Measurements from ENCODE around the gene SLK.
A peak's percentile ranks its signal among the peaks of the same experiment; 100 is the strongest.

SLK gene

DNA sequence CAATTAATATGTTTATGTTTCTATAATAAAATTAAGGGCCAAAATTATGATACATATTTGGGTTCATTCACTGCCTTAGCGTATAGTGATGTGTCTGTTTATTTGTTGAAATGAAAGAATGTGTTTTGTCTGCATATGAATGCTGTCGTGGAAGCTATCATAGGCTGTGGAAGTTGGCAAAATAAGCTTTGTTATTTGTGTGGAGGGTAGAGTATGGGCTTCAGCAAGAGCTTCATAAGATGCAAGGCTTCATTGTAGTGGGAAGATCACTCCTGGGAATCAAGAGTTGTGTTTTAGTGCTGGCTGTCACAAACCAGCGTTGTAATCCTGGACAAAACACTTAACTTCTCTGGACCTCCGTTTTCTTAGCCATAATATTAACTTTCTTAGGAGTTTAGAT, 2.5 kb downstream of the SLK start:
- Histone ChIP-seq H4K20me1 (ENCODE audit: insufficient read depth, low read length) (no peaks in the 10 kb centered on the region), H3K4me2 (ENCODE audit: low read depth, low read length) (peak overlapping the region; percentile 81), H3K27me3 (replicated peaks; ENCODE audit: insufficient read depth, low read length) (no peaks in the 10 kb centered on the region), H3K9me2 (replicated peaks; ENCODE audit: insufficient read depth, low read length) (no peaks in the 10 kb centered on the region), H3K36me3 (replicated peaks; ENCODE audit: insufficient read depth, low read length) (no peaks in the 10 kb centered on the region; the same call in 1 of the 2 replicates), H3F3A (ENCODE audit: insufficient read depth, low read length) (no peaks in the 10 kb centered on the region), H3K9ac (ENCODE audit: low read length) (no peak overlapping the region), H3K79me2 (ENCODE audit: low read length) (peaks cover 65% of the 10 kb centered on the region), H3K4me3 (ENCODE audit: low read length) (peak overlapping the region; percentile 84; the same call in 1 of the 2 replicates), H3K9me3 (replicated peaks; ENCODE audit: insufficient read depth, low read length) (no peaks in the 10 kb centered on the region), H3K4me1 (ENCODE audit: low read length) (no peaks in the 10 kb centered on the region), H3K27ac (ENCODE audit: low read length) (no peak overlapping the region), H2AFZ (ENCODE audit: low read length) (no peak overlapping the region)
- DNase-seq, result no peak
- TF ChIP-seq EZH2 (optimal IDR thresholded peaks at IDR 0.05; ENCODE audit: low read depth, low read length), result no peak
- TF ChIP-seq, protein P1, sequence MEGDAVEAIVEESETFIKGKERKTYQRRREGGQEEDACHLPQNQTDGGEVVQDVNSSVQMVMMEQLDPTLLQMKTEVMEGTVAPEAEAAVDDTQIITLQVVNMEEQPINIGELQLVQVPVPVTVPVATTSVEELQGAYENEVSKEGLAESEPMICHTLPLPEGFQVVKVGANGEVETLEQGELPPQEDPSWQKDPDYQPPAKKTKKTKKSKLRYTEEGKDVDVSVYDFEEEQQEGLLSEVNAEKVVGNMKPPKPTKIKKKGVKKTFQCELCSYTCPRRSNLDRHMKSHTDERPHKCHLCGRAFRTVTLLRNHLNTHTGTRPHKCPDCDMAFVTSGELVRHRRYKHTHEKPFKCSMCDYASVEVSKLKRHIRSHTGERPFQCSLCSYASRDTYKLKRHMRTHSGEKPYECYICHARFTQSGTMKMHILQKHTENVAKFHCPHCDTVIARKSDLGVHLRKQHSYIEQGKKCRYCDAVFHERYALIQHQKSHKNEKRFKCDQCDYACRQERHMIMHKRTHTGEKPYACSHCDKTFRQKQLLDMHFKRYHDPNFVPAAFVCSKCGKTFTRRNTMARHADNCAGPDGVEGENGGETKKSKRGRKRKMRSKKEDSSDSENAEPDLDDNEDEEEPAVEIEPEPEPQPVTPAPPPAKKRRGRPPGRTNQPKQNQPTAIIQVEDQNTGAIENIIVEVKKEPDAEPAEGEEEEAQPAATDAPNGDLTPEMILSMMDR (IDR thresholded peaks at IDR 0.05; ENCODE audit: low read length), result no peak
- no peak for TF ChIP-seq EZH2phosphoT487 (IDR thresholded peaks at IDR 0.05; ENCODE audit: low read length)

DNA sequence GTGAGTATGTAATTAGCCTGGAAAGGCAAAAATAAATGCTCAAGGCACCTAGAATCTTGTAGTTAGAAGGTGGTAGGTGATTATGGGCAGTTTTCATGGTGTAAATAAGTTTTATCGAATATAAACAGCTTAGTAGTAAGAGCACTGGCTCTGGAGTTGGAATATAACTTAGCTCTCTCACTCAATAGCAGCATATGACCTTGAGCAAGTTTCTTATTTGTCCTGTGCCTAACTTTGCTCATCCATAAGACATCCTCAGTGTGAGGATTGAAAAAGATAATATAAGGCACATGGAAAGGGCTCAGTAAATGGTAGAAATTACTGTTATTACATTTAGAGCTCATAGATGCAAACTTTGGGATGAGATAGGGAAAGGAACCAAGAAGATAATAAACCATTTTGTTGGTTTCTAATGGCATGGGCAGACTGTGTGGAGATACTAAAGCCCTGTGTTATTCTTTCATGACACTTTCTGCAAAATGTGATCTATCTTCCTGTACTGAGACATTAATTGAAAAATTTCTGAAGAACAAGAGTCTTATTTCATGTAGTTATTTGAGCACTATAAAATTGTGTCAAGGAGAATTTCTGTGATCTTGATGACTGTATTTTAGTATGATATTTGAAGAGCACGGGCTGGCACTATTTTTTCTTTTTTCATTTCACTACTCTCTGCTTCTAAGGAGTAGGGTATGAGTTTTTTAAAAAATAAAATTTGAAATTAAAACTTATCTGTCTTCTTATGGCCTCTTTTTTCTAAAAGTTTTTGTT, 3.1 kb downstream of the SLK start:
- Histone ChIP-seq H3K4me3 (ENCODE audit: low read length) (peak overlapping the region; percentile 3; the same call in 1 of the 2 replicates), H3K9ac (ENCODE audit: low read length) (no peak overlapping the region), H3K4me1 (ENCODE audit: low read length) (no peaks in the 10 kb centered on the region), H3K9me3 (replicated peaks; ENCODE audit: insufficient read depth, low read length) (no peaks in the 10 kb centered on the region), H2AFZ (ENCODE audit: low read length) (no peak overlapping the region), H3K27me3 (replicated peaks; ENCODE audit: insufficient read depth, low read length) (no peaks in the 10 kb centered on the region), H3K9me2 (replicated peaks; ENCODE audit: insufficient read depth, low read length) (no peaks in the 10 kb centered on the region), H4K20me1 (ENCODE audit: insufficient read depth, low read length) (no peaks in the 10 kb centered on the region), H3K79me2 (ENCODE audit: low read length) (peaks cover 68% of the 10 kb centered on the region), H3F3A (ENCODE audit: insufficient read depth, low read length) (no peaks in the 10 kb centered on the region), H3K4me2 (ENCODE audit: low read depth, low read length) (peak overlapping the region; percentile 81), H3K27ac (ENCODE audit: low read length) (no peak overlapping the region), H3K36me3 (replicated peaks; ENCODE audit: insufficient read depth, low read length) (no peaks in the 10 kb centered on the region; the same call in 1 of the 2 replicates)
- no peak for DNase-seq
- TF ChIP-seq EZH2 (optimal IDR thresholded peaks at IDR 0.05; ENCODE audit: low read depth, low read length), result no peak
- TF ChIP-seq EZH2phosphoT487 (IDR thresholded peaks at IDR 0.05; ENCODE audit: low read length), result no peak

DNA sequence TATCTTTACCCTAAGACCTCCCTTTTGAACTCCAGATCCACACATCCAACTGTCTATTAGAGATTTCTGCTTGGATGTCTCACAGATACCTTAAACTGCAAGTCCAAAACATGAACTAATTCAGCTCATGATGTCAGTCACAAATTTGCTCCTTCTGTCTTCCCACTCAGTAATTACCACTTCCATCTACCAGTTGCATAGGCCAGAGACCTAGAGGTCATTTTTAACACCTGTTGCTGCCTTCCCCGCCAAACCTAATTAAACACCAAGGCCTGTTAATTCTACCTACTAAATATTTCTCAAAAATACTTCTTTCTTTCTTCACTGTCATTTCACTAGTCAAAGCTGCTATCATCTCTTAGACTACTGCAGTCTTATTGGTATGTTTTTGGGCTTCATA, 8.2 kb downstream of the SLK start:
- no peaks in the 10 kb centered on the region for H3K4me1 ChIP-seq (ENCODE audit: low read length)
- no peaks in the 10 kb centered on the region for H4K20me1 ChIP-seq (ENCODE audit: insufficient read depth, low read length)
- H3K9ac ChIP-seq (ENCODE audit: low read length), result no peak overlapping the region
- H3K79me2 ChIP-seq (ENCODE audit: low read length), result peaks cover 91% of the 10 kb centered on the region
- no peaks in the 10 kb centered on the region for H3K9me3 ChIP-seq (replicated peaks; ENCODE audit: insufficient read depth, low read length)
- H3F3A ChIP-seq (ENCODE audit: insufficient read depth, low read length), result no peaks in the 10 kb centered on the region
- H2AFZ ChIP-seq (ENCODE audit: low read length), result no peak overlapping the region
- DNase-seq, result no peak
- H3K4me3 ChIP-seq (ENCODE audit: low read length), result no peak overlapping the region
- TF ChIP-seq EZH2 (optimal IDR thresholded peaks at IDR 0.05; ENCODE audit: low read depth, low read length) (no peak), EZH2phosphoT487 (IDR thresholded peaks at IDR 0.05; ENCODE audit: low read length) (no peak)
- TF ChIP-seq, protein P1 (IDR thresholded peaks at IDR 0.05; ENCODE audit: low read length), result no peak
- no peaks in the 10 kb centered on the region; the same call in 1 of the 2 replicates for H3K36me3 ChIP-seq (replicated peaks; ENCODE audit: insufficient read depth, low read length)
- H3K9me2 ChIP-seq (replicated peaks; ENCODE audit: insufficient read depth, low read length), result no peaks in the 10 kb centered on the region
- no peak overlapping the region for H3K27ac ChIP-seq (ENCODE audit: low read length)
- no peaks in the 10 kb centered on the region for H3K27me3 ChIP-seq (replicated peaks; ENCODE audit: insufficient read depth, low read length)
- no peak overlapping the region for H3K4me2 ChIP-seq (ENCODE audit: low read depth, low read length)

DNA sequence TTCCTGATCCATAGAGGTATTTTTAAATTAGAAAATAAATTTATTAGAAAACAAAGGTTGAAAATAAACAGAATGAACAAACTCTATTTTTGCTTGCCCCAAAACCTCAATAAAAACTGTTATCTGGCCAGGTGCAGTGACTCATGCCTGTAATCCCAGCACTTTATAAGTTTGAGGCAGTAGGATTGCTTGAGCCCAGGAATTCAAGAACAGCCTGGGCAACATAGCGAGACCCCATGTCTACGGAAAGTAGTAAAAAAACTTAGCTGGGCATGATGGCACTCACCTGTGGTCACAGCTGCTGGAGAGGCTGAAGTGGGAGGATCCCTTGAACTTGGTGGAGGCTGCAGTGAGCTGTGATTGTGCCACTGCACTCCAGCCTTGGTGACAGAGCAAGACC, 10.3 kb downstream of the SLK start:
- DNase-seq, result no peak
- H2AFZ ChIP-seq (ENCODE audit: low read length), result no peak overlapping the region
- peaks cover 6% of the 10 kb centered on the region for H3K4me1 ChIP-seq (ENCODE audit: low read length)
- H3K4me3 ChIP-seq (ENCODE audit: low read length), result no peak overlapping the region
- H3K27me3 ChIP-seq (replicated peaks; ENCODE audit: insufficient read depth, low read length), result no peaks in the 10 kb centered on the region
- H3K9ac ChIP-seq (ENCODE audit: low read length), result no peak overlapping the region
- no peaks in the 10 kb centered on the region for H4K20me1 ChIP-seq (ENCODE audit: insufficient read depth, low read length)
- TF ChIP-seq EZH2phosphoT487 (IDR thresholded peaks at IDR 0.05; ENCODE audit: low read length) (no peak), EZH2 (optimal IDR thresholded peaks at IDR 0.05; ENCODE audit: low read depth, low read length) (no peak)
- TF ChIP-seq, protein P1 (IDR thresholded peaks at IDR 0.05; ENCODE audit: low read length), result no peak
- H3K4me2 ChIP-seq (ENCODE audit: low read depth, low read length), result no peak overlapping the region
- H3K9me2 ChIP-seq (replicated peaks; ENCODE audit: insufficient read depth, low read length), result no peaks in the 10 kb centered on the region
- H3K9me3 ChIP-seq (replicated peaks; ENCODE audit: insufficient read depth, low read length), result no peaks in the 10 kb centered on the region
- no peaks in the 10 kb centered on the region for H3K36me3 ChIP-seq (replicated peaks; ENCODE audit: insufficient read depth, low read length)
- H3K79me2 ChIP-seq (ENCODE audit: low read length), result peaks cover 91% of the 10 kb centered on the region
- H3F3A ChIP-seq (ENCODE audit: insufficient read depth, low read length), result peaks cover 3% of the 10 kb centered on the region
- H3K27ac ChIP-seq (ENCODE audit: low read length), result no peak overlapping the region
